Stimulated activated CD4-positive, alpha-beta T cell treated with anti-CD3 and anti-CD28 coated beads, TNF-alpha, amount 100 ng/mL, for 48 hours (primary cell): ENCODE results near the gene MST1.
"Not testable (repeated sequence)": the region's sequence is repeated elsewhere in the genome, so short reads cannot be mapped to it uniquely, and the experiment has no call there.

Source experiments
- DNase-seq, 3 donors: peaks; one replicate each; pipeline ENCODE4 v3.0.0-alpha.2; 2020; ENCODE audit warnings: low read depth in 3 of 3

The MST1 gene

DNA sequence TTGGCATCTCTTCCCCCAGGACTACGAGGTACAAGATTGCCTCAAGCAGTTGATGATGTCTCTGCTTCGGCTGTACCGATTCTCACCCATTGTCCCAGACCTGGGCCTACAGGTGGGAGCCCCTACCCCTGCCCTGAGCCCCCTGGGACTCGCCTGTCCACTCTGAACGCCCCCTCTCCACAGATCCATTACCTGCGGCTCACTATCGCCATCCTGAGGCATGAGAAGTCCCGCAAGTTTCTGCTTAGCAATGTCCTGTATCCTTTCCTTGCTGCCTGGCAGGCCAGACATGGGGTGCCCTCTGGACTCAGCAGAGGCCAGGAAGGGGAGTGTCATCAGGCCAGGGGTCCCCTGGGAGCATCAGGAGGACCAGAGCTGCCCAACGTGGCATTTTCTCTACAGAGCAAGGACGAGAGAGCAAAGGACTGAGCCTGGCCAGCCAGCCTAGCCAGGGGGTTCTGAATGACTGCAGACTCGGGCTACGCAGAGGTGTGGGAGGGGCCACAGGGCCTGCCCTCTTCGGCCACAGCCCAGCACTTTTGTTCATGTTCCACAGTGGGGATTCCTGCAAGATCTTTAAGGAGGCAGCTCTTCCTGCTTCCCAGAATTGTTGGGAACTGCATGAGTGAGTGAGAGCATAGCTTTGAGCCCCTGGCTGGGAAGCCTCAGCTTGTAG, 11.3 kb upstream of the MST1 start:
- no peak for DNase-seq

- no peak for DNase-seq
Observed at GRCh38 chr3:49700014-49700413, 10.7 kb upstream of the MST1 start.

GRCh38 chr3:49699281-49699979, 10.2 kb upstream of the MST1 start:
- no peak for DNase-seq

GRCh38 chr3:49695350-49696015, 6.2 kb upstream of the MST1 start:
- not testable (repeated sequence) for DNase-seq

GRCh38 chr3:49694409-49695070, 5.3 kb upstream of the MST1 start:
- not testable (repeated sequence) for DNase-seq

GRCh38 chr3:49691481-49691880, 2.2 kb upstream of the MST1 start:
- not testable (repeated sequence) for DNase-seq

DNA sequence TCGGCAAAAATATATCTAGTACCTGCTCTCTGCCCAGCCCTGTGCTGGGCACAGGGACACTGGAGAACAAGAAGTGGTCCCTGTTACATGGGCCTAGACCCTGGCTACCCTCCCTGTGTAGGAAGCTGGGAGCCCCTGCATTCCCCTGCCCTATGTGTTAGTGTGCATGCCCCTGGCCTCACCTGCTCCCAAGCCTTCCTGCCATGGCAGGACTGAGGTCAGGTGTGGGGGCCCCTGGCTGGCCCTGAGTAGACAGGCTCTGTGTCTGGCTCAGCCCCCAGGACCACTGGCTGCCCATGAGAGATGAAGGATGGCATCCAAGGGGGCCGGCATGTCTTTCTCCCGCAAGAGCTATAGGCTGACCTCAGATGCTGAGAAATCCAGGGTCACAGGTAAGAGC, 1.6 kb upstream of the MST1 start:
- DNase-seq = not testable (repeated sequence)

GRCh38 chr3:49689908-49690624, 792 bp upstream of the MST1 start:
- DNase-seq = not testable (repeated sequence)

- not testable (repeated sequence) for DNase-seq
Observed at GRCh38 chr3:49688338-49689045, 782 bp downstream of the MST1 start.

DNA sequence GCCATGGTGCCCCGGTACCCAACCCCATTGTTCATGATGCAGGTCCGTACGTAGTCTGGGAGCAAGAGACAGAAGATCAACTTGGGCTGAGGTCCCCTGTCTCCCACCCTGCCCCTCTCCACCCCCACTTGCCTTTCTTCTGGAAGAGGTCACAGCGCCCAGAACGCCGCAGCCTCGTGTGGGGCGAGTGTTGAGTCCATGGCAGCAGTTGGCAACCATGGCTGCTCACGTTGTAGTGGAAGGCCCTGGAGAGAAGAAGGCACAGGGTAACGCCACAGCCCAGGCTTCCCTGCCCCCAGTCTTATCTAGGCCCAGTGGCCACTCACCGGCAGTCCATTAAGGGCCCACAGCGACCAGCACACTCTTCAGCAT, 1.9 kb downstream of the MST1 start:
- not testable (repeated sequence) for DNase-seq

GRCh38 chr3:49686769-49687423, 2.4 kb downstream of the MST1 start:
- DNase-seq = peak in 1 of 3 donors; percentile 28

GRCh38 chr3:49686346-49686745, 2.9 kb downstream of the MST1 start:
- peak in 1 of 3 donors; percentile 22 for DNase-seq

DNA sequence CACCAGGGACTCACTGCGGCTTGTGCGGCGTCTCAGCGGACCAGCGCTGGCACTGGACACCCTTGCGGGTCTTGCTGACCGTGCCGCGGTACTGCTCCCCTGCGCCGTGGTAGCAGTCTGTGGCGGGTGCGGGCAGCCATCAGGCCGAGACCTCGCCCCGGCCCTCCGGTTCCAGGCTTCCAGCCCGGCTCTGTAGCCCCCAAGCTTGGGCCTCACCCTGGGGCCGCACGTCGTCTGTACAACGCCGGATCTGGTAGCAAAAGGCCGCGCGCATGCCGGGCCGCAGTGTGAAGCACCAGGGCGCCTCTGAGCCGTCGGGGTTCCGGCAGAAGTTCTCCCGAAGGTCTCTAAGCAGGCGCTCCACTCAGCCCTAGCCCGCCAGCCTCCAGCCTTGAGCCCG, 3.4 kb downstream of the MST1 start:
- not testable (repeated sequence) for DNase-seq

DNA sequence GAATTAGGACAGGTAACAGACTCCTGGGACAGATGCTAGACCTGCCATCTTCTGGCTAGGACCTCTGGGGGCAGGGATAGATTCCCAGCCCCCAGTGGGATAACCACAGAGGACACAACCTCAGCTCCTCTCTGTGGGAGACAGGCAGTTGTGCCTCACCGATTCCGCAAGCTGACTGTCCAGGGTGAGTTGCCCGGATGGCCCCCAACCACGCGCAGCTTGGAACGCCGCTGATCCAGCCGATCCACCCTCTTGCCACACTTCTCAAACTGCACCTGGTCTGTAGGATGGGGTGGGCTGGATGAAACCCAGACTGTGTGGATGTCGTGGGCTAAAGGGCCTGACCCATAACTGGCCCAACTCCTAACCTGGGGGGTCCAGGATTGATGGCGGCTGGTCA, 4.2 kb downstream of the MST1 start:
- DNase-seq = not testable (repeated sequence)

DNA sequence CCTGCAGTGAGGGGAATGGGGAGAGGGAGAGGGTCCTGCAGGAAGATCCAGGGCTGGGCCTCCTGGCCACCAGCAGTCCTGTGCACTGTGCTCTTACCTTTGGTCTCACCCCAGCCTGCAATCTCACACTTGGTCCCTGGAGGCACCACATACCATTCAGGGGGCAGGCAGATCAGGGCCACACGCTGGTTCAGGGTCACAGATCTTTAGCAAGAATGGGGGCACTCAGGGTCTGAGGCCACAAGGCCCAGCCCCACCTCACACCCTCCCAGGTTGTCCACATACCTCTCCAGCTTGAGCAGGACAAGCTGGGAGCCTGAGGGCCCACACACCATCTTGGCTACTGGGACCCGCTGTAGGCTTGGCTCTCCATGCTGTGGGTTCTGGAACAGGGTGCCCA, 4.8 kb downstream of the MST1 start:
- DNase-seq = not testable (repeated sequence)

GRCh38 chr3:49683162-49683561, 6.1 kb downstream of the MST1 start:
- no peak for DNase-seq

GRCh38 chr3:49681543-49681942, 7.7 kb downstream of the MST1 start:
- no peak for DNase-seq

DNA sequence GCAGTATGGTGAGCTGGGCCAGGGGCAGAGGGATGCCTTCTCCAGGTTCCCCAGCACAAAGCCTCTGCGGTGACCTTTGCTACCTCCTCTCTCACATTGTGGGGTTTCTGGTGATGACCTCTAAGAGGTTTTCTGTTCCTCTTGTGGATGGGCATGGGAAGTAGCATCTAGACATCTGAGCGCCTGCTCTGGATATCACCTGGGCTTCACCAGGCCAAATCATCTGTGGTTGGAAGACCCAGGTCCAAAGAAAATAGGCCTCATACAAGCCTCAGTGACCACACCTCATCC, 8.1 kb downstream of the MST1 start:
- no peak for DNase-seq

- DNase-seq = no peak
Observed at GRCh38 chr3:49680493-49681231, 8.6 kb downstream of the MST1 start.

DNA sequence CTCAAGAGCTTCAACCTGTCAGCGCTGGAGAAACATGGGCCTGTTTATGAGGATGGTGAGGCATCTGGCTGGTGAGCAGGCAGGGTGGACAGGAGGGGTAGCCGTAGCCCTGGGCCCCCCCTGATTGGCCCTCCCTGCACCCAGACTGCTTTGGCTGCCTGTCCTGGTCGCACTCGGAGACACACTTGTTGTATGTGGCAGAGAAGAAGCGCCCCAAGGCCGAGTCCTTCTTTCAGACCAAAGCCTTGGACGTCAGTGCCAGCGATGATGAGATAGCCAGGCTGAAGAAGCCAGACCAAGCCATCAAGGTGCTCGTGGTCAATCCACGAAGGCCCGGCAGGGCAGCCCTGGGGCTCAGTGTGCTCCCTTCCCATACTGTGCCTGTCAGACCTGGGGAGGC, 13.4 kb downstream of the MST1 start:
- DNase-seq = no peak
